Tibial nerve (tissue), 4 donors: ENCODE data around the gene GGTLC3. TPM values are rescaled to one million over a fixed set of nuclear protein-coding genes. Genes with fewer than 3 reads are reported as not detected.
"Not testable (repeated sequence)": the region's sequence is repeated elsewhere in the genome, so short reads cannot be mapped to it uniquely, and the experiment has no call there.

ENCODE experiments used
- DNase-seq, 2 donors: peaks; one replicate each; pipeline ENCODE4 v3.0.0-alpha.2; 2019; ENCODE audit warnings: low spot score in 2 of 2
- H3K27ac ChIP-seq, 4 donors: fragments of 200-600 bp; sonication (generic) in 3 of 4; one replicate each; pipeline ENCODE4 v1.5.1; 2017 to 2019; ENCODE audit warnings: mild to moderate bottlenecking in 1 of 4
- H3K27me3 ChIP-seq, 2 donors: fragments of 200-600 bp; sonication (generic) in 1 of 2; one replicate each; pipeline versions ENCODE4 v1.5.1 to v1.6.0; 2017 to 2019
- H3K36me3 ChIP-seq, 3 donors: fragments of 200-600 bp; sonication (generic); one replicate each; pipeline ENCODE4 v1.5.1; 2018 to 2019
- H3K4me1 ChIP-seq, 4 donors: fragments of 200-600 bp; sonication (generic) in 3 of 4; one replicate each; pipeline ENCODE4 v1.5.1; 2017 to 2019
- H3K4me3 ChIP-seq, 4 donors: fragments of 200-600 bp; sonication (generic) in 3 of 4; one replicate each; pipeline ENCODE4 v1.5.1; 2017 to 2019; ENCODE audit warnings: mild to moderate bottlenecking in 1 of 4, moderate library complexity in 1 of 4
- H3K9me3 ChIP-seq, 4 donors: fragments of 200-600 bp; sonication (generic) in 3 of 4; one replicate each; pipeline ENCODE4 v1.5.1; 2017 to 2019
- WGBS, 2 donors: methylation state at CpG; one replicate each; pipeline ENCODE4 v1.1.5; 2018; 5-methylcytosine and 5-hydroxymethylcytosine counted together
- total RNA-seq, 4 donors: library from RNA; depleted of rRNA; stranded (reverse); fragments of >200 nt; gene quantifications; one replicate each; pipeline ENCODE4 v1.1.0, GENCODE V29; 2016

The GGTLC3 gene
- total RNA-seq, 4 donors from 2014 or later = not detected

DNA sequence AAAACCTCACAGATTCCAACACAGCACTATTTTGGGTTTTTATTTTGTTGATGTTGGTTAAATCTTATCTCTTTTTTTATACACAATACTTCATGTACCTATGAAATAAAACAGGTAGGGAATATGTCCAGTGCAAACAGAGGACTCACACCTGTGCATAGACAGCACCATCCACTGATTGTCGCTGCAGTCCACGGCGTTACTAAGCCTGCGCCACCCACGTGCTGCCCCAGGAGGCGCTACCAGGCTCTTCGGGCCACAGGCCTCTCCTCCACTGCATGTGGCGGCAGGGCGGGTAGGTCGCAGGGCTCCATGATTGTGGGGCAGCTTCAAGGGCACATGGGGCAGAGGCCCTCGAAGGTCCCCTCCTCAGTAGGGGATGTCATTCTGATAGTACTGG, 15.7 kb upstream of the GGTLC3 start:
- not testable (repeated sequence) for H3K36me3 ChIP-seq, H3K9me3 ChIP-seq, H3K27ac ChIP-seq, H3K4me1 ChIP-seq, DNase-seq, H3K4me3 ChIP-seq, H3K27me3 ChIP-seq
- WGBS, 2 donors = no CpG with 5 or more reads among the region's 11 CpGs

- not testable (repeated sequence) for H3K27me3 ChIP-seq, H3K4me3 ChIP-seq, H3K36me3 ChIP-seq, H3K4me1 ChIP-seq, H3K9me3 ChIP-seq, H3K27ac ChIP-seq, DNase-seq
- WGBS, 2 donors = no CpG with 5 or more reads among the region's 57 CpGs
Observed at GRCh38 chr22:18529416-18530145, 11.6 kb upstream of the GGTLC3 start.

DNA sequence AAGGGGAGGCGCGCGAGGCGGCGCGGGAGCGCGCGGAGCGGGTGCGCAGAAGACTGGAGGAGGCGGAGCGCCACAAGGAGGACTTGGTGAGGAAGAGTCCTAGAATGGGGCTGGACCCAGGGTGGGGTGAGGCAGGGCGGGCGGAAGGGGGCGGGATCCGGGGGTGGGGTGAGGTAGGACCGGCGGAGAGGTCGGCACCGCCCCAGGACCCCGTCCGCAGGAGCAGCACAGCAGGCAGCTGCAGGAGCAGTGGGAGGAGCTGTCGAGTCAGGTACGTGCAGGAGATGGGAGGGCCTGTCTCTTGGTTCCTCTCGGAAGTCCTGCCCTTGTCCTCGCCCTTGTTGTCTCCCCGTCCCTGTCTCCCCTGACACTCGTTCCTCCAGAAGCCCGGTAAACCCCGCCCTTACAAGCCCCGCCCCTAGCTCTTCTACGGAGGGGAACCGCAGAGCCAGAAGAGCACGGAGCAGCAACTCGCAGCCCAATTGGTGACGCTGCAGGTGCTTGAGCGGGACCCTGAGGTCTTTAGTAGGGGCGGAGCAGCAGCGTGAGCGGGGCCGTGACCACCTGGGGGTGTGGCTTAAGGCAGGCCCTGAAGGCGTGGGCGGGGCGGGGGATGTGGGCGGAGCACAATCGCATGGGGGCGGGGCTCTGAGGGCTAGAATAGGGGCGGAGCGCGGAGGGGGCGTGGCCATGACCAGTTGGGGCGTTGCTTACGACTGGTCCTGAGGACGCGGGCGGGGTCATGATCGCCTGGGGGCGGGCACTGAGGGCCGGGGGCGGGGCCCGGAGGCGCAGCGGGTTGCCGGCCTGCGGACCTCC, 10.8 kb upstream of the GGTLC3 start:
- no CpG with 5 or more reads among the region's 66 CpGs for WGBS, 2 donors
- H3K27me3 ChIP-seq, H3K27ac ChIP-seq, H3K36me3 ChIP-seq, H3K9me3 ChIP-seq, H3K4me1 ChIP-seq: not testable (repeated sequence)
- peak overlapping the region in 2 of 4 donors; percentile 14 to 39 for H3K4me3 ChIP-seq
- peak; percentile 43 to 58 for DNase-seq

DNA sequence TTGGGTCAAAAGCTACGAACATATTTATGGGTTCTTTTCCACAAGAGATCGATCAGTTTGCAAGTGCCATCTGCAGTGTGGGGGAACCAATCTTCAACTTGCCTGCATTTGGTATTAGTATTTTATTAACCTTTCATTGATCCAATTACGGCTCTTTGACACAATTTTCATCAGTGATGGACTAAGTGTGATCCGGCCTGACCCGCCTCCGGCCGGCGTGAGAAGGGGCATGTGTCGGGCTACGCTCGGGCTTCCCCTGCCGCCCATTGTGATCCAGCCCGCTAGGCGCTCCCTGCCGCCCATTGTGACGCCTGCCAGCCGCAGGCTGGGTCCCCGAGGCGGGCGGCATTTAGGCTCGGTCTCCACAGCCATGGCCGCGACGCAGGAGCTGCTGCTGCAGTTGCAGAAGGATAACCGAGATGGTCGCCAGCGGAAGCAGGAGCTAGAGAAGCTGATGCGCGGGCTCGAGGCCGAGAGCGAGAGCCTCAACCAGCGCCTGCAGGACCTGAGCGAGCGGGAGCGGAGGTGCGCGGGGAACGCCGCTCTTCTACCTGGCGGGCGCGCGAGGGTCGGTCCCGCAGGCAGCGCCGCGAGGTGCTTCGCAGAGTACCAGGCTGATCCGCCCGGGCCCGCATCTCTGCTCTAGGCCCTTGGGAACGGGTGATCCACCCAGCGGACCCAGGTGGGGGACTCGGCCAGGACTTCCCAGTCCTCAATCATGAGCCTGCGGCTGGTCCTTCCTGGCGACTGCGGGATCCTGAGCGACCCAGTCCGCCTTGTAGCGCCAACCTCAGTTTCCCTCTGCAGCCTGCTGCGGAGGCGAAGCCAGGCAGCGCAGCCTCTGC, 10.0 kb upstream of the GGTLC3 start, which contains the start of gene TMEM191B:
TSS of gene TMEM191B (plus strand) at position 51 of the 845 bp plus-strand sequence. CDS start at position 230, 179 bp downstream.
- WGBS, 2 donors = no CpG with 5 or more reads among the region's 65 CpGs
- not testable (repeated sequence) for H3K36me3 ChIP-seq, DNase-seq, H3K27ac ChIP-seq, H3K4me1 ChIP-seq, H3K9me3 ChIP-seq, H3K27me3 ChIP-seq
- H3K4me3 ChIP-seq = peak within 1 kb of the TSS in 2 of 4 donors; percentile 14 to 39

DNA sequence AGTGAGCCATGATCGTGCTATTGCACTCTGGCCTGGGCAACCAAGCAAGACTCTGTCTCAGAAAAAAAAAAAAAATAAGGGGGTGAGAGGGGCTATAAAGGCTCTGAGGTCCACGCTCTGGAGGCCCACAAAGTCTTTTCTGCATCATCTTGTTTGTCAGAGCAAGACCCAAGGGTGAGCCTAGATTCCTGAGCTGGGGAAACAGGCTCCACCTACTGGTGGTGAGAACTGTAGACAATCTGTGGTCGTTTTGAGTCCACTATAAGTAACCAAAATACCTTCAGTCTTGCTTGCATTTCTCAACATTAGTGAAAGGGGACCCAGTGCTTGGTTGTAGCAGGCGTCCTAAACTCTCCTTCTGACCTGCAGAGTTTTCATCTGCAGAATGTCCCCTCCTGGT, 5.4 kb upstream of the GGTLC3 start:
- H3K27me3 ChIP-seq, H3K9me3 ChIP-seq, H3K36me3 ChIP-seq, H3K4me3 ChIP-seq, DNase-seq, H3K27ac ChIP-seq, H3K4me1 ChIP-seq: not testable (repeated sequence)
- WGBS, 2 donors = no CpG with 5 or more reads among the region's 4 CpGs

DNA sequence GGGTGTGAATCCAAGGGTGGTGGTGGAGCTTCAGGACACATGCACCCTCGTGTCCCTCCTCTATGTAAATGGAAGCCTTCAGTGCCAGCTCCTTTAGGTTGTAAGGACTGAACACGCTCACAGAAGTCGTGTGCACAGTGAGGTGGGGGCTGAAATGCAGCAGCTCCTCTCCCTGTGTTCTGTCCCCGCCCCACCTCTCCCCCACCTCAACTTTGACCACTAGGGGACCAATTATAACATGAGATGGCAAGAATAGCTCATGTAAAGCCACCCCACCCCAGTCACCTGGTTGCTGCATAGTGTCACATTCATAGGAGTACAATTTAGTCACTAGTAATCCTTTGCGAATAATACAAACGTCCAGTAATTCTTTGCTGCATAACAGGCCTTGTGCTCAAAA, 4.8 kb upstream of the GGTLC3 start:
- WGBS, 2 donors = no CpG with 5 or more reads among the region's 6 CpGs
- H3K27me3 ChIP-seq, H3K4me3 ChIP-seq, H3K4me1 ChIP-seq, DNase-seq, H3K27ac ChIP-seq, H3K36me3 ChIP-seq, H3K9me3 ChIP-seq: not testable (repeated sequence)

GRCh38 chr22:18513454-18513853, 4.5 kb downstream of the GGTLC3 start:
- H3K4me3 ChIP-seq, H3K36me3 ChIP-seq, DNase-seq, H3K27ac ChIP-seq, H3K27me3 ChIP-seq, H3K4me1 ChIP-seq, H3K9me3 ChIP-seq: not testable (repeated sequence)
- no CpG with 5 or more reads among the region's 10 CpGs for WGBS, 2 donors

- not testable (repeated sequence) for H3K27ac ChIP-seq, H3K9me3 ChIP-seq, H3K27me3 ChIP-seq, H3K4me3 ChIP-seq, H3K4me1 ChIP-seq, DNase-seq, H3K36me3 ChIP-seq
- WGBS, 2 donors = no CpG with 5 or more reads among the region's 10 CpGs
Observed at GRCh38 chr22:18512378-18512777, 5.6 kb downstream of the GGTLC3 start.

- not testable (repeated sequence) for DNase-seq, H3K9me3 ChIP-seq, H3K36me3 ChIP-seq, H3K4me3 ChIP-seq, H3K27ac ChIP-seq, H3K27me3 ChIP-seq, H3K4me1 ChIP-seq
- WGBS, 2 donors = 70% methylated on average over 6 of the region's 6 CpGs; no CpG with 5 or more reads in 1 of the 2 donors
Observed at GRCh38 chr22:18511327-18511726, 6.6 kb downstream of the GGTLC3 start.

GRCh38 chr22:18496227-18496626, 21.7 kb downstream of the GGTLC3 start:
- H3K4me1 ChIP-seq, H3K27me3 ChIP-seq, H3K4me3 ChIP-seq, H3K36me3 ChIP-seq, H3K9me3 ChIP-seq, DNase-seq, H3K27ac ChIP-seq: not testable (repeated sequence)
- 70% methylated on average over 2 of the region's 3 CpGs; no CpG with 5 or more reads in 1 of the 2 donors for WGBS, 2 donors
